ENCODE data around the gene BORCS8.
A peak's percentile ranks its signal among the peaks of the same experiment; 100 is the strongest.

BORCS8 gene

GRCh38 chr19:19213426-19214158 is 21.6 kb upstream of the BORCS8 start:
- DNase-seq (ENCODE audit: low read depth): no peak

DNA sequence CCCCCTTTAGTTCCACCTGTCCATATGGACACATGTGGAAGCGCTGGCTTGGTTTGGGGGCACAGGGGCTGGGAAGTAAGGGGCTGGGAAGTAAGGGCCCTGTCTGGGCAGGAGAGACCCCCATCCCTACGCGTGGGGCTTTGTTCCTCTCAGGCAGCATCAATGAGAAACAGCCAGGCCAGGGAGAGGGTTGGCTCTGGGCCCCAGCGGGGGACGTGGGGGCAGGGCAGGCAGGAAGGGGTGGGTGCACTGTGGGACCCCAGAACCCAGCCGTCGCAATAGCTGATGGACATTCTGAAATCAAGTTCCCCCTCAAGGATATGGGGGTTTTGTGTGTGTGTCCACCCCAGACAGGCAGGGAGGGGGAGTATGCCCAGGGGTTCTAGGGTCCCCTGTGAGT is 21.0 kb upstream of the BORCS8 start:
- no peak for DNase-seq (ENCODE audit: low read depth)

DNA sequence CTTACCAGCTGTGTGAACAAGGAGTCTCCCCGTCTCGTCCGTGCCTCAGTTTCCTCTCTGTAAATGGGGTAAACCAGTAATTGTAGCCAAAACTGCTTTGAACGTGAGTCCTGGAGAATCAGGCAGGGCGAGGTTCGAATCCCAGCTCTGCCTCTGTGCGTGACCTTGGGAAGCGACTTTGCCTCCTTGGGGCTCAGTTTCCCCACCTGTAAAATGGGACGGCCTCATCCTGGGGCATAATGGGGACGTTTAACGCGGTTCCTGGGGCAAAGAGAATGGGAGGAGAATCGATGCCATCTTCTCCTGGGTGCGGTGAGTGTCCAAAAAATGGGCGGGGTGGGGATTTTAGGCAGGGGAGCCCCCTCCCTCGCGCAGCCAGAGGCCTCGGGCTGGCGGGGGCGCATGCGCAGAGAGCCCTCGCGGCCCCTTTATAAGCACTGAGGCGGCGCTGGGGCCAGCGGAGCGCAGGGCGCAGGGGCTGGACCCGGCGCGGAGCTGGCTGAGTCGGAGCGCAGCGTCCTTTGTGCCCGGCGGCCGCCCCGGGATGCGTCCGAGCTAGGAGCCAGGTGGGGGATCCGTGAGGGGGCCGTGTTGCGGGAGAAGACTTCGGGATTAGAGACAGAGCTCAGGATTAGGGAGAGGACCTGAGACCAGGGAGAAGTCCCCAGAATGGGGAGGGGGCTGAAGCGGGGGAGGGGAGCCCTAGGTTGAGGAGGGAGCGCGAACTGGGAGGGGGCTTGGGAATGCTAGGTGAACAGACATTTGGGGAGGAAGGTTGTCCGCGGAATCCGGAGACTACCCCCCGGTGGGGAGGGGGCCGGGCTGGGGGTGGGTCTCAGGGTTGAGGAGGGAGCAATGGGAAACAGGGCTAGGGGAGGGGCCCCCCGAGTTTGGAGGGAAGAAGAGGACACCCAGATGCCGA is 19.8 kb upstream of the BORCS8 start, which contains the start of gene NCAN:
NCAN (plus strand) TSS at position 460 of the 922 bp plus-strand sequence. CDS start 4,996 bp downstream, outside the sequence.
- no peak for DNase-seq (ENCODE audit: low read depth)

GRCh38 chr19:19209372-19209771 is 17.4 kb upstream of the BORCS8 start:
- no peak for DNase-seq (ENCODE audit: low read depth)

- no peak for DNase-seq (ENCODE audit: low read depth)
Observed at GRCh38 chr19:19207637-19208572, 16.0 kb upstream of the BORCS8 start.

DNA sequence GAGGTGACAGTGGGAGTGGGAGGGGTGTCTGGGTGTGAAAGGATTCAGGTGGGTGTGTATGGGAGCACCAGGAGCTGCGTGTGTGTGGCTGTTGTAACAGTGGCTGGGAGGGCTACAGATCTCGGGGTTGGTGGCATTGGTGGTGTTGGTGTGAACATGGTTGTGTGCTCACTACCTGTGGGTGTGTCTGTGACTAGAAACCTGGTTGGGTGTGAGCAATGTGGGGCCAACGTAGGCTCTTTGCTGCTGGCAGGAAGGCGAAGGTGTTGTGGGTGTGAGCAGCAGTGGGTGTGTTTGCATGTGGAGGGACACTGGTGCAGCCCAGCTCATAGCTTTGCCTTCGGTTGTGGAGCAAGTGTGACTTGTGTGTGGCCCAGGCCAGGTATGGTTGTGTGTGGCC is 15.0 kb upstream of the BORCS8 start:
- DNase-seq (ENCODE audit: low read depth): no peak

GRCh38 chr19:19205416-19206410 is 13.8 kb upstream of the BORCS8 start:
- DNase-seq (ENCODE audit: low read depth): no peak

DNA sequence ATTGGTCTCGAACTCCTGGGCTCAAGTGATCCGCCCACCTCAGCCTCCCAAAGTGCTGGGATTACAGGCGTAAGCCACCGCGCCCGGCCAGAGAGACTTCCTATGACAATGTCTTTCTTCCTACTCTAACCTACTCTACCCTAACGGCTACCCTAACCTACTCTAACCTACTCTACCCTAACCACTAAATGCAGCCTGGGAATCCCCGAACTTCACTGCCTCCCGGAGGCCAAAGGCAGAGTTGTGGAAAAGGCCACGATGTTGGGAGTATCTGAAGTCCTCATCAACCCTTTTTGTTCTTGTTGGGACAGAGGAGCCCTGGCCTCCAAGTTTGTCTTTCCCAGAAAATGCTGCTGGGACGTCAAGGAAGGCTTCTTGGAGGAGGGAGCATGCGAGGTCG is 12.2 kb upstream of the BORCS8 start:
- no peak for DNase-seq (ENCODE audit: low read depth)

DNA sequence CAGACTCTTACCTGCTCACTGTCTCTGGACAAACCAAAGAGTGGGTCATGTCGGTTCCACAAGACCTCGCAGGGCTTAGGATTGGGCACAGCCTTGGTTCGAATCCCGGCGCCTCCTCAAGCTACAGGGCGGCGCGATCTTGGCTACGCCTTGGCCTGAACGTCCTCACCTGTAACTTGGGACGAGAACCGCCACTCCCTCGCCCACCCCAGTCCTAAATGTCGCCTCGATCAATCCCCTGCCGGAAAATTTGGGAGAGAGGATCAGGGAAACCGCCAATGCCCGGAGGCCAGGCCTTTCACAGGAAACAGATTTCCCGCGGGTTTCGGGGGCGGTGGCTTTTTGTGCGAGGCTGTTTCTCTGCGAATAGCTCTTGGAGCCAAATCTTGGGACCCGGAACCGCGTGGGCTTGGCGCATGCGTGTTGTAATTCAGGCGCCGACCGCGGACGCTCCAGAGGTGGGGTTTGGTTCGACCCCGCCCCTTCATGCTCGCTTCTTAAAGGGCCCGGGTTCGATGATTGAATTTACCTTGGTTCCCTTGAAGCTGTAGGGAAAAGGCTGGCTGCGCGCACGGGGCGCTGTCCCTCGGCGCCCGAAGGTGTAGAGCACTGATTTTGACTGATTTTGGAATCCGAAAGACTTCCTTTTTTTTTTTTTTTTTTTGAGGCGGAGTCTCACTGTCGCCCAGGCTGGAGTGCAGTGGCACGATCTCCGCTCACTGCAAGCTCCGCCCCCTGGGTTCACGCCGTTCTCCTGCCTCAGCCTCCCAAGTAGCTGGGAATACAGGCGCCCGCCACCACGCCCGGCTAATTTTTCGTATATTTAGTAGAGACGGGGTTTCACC is 11.3 kb upstream of the BORCS8 start, which contains the start of gene NR2C2AP:
NR2C2AP (minus strand) TSS at position 403 of the 845 bp plus-strand sequence; CDS start at position 49, 354 bp downstream.
- DNase-seq (ENCODE audit: low read depth): peak; percentile 91

- DNase-seq (ENCODE audit: low read depth): no peak
Observed at GRCh38 chr19:19202707-19203011, 10.7 kb upstream of the BORCS8 start.

- no peak for DNase-seq (ENCODE audit: low read depth)
Observed at GRCh38 chr19:19201697-19202630, 10.0 kb upstream of the BORCS8 start.

- DNase-seq (ENCODE audit: low read depth): no peak
Observed at GRCh38 chr19:19193926-19194325, 2.0 kb upstream of the BORCS8 start.

DNA sequence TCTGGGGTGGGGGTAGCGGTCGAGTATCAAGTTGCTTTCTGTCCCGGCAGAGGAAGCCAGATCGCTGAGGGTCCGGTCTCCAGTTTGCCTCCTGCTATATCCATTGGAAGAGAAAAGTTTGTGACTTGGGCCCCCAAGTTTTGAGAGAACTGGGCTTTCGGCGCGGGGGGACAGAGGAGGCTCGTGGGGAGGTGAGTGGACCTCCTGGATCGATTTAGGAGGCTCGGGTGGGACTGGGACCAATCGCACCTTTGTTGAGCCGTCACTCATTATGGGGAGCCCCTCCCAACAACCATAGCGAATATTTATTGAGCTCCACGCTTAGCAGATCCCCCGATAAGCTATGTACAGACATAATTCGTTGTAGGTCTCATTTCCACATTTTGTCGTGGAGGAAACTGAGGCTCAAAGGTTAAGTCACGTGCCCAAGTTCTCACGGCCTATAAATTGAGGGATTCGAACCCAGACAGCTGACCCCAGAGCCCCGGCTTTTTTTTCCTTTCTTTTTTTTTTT is 1.0 kb upstream of the BORCS8 start:
- no peak for DNase-seq (ENCODE audit: low read depth)

DNA sequence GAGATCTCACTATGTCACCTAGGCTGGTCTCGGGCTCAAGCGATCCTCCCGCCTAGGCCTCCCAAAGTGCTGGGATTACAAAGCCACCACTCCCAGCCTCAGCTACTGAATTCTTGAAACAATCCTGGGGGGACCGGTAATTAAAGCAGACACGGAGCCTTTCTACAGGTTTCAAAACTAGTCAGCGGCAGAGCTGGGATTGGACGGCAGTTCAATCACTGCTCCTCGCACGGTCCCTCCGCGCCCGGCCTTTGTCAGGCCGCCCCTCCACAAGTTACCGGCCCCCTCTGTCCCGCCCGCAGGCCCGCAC is 229 bp downstream of the BORCS8 start:
- DNase-seq (ENCODE audit: low read depth): no peak

DNA sequence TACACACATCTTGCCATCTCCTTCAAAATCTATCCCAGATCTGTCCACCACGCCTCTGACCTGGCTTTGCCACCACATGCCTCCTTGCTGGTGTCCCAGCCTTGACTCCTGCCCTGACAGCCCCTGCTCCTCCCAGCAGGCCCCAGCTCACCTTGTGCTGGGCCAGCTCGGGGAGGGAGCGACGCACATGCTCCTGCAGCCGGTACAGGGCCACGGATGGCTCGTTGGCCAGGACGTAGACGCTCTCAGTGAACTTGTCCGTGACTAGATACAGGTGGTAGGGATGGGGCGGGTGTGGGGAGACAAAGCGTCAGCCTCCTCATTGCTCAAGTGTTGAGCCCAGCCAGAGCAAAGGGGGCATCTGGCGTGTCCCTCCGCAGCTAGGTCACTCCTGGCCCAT is 5.2 kb downstream of the BORCS8 start:
- DNase-seq (ENCODE audit: low read depth): no peak

DNA sequence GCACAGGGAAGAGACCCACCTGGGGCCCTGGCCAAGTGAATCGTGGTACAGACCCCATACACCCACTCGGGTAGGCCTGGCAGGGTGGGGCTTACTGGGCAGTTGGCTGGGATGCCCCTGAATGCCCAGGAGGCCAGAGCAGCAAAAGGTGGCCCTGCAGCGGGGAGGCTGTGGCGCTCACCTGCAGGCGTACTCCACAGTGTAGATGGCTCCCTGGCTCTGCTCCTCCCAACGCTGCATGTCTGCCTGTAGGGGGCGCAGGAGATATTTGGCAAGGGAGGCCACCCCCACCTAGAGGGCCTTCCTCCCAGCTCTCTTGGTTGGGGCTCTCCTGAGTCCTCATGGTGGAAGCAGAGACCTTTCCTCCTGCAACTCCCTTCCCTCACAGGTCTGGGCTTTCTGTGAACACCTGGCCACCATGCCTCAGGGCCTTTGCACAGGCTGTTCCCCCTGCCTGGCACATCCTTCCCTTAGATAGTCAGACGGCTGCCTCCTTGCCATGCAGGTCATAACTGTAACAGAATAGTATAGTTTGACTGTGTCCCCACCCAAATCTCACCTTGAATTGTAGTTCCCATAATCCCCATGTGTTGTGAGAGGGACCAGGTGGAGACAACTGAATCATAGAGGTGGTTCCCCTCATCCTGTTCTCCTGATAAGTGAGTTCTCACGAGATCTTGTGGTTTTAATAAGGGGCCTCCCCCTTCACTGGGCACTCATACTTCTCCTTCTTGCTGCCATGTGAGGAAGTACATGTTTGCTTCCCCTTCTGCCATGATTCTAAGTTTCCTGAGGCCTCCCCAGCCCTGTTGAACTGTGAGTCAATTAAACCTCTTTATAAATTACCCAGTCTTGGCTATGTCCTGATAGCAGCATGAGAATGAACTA is 5.9 kb downstream of the BORCS8 start:
- peak; percentile 50 for DNase-seq (ENCODE audit: low read depth)

DNA sequence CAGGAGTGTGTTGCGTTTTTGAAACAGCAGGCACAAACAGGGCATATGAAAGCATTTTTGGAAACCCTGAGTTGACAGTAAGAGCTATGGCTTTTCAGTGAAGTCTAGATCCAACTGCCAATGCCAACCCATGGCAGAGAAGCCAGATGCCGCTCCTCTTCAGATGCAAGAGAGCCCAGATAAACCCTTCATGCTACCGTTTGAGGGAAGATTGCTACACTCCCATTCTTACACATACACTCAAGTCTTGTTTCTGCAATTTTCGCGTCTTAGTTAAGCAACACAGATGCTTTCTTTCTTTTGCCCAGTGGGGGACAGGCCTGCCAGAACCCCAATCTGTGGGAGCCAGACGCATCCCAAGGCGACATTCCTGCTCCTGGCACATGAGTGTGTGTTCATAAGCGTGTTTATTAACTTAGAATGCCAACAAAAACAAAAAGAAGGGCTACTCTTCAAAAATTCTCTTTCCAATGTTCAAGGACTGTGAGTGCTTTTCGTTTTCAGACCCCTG is 10.4 kb downstream of the BORCS8 start:
- no peak for DNase-seq (ENCODE audit: low read depth)

All from stimulated activated CD4-positive, alpha-beta T cell treated with anti-CD3 and anti-CD28 coated beads, Interleukin-2, amount 100 ng/mL, for 4 hours (primary cell).